HAP-1 (cell line): ENCODE results near the gene STON2.
A peak's percentile ranks its signal among the peaks of the same experiment; 100 is the strongest.
"Not testable (repeated sequence)": the region's sequence is repeated elsewhere in the genome, so short reads cannot be mapped to it uniquely, and the experiment has no call there.

ENCODE experiments used
- DNase-seq, 2 experiments: peaks; one replicate each; pipeline ENCODE4 v3.0.0-alpha.2; 2016 to 2020; ENCODE audit warnings: low spot score in 2 of 2
- H3K27me3 ChIP-seq: fragments of 250-450 bp; sonication (Bioruptor Pico); 2 replicates; pipeline ENCODE4 v1.5.1; 2020; ENCODE audit warnings: low read depth, mild to moderate bottlenecking, moderate library complexity
- H3K36me3 ChIP-seq: fragments of 250-450 bp; sonication (Bioruptor Pico); replicated peaks from 2 replicates; pipeline ENCODE4 v1.5.1; 2020; ENCODE audit warnings: mild to moderate bottlenecking
- H3K4me1 ChIP-seq: fragments of 250-450 bp; sonication (Bioruptor Pico); 2 replicates; pipeline ENCODE4 v1.5.1; 2020; ENCODE audit warnings: mild to moderate bottlenecking
- H3K4me3 ChIP-seq: fragments of 250-450 bp; sonication (Bioruptor Pico); 2 replicates; pipeline ENCODE4 v1.5.1; 2020; ENCODE audit warnings: mild to moderate bottlenecking, moderate library complexity
- H3K9me3 ChIP-seq: fragments of 250-450 bp; sonication (Bioruptor Pico); 2 replicates; pipeline ENCODE4 v1.5.1; 2020; ENCODE audit warnings: mild to moderate bottlenecking, moderate library complexity
- in situ Hi-C: fragments of 300-500 bp; cut with MboI; formaldehyde crosslinking; loops from 3 replicates; pipeline ENCODE4 v1.14.3; 2020; ENCODE audit warnings: low sequenced_read_pairs, inconsistent platforms, mixed read lengths

Gene STON2

DNA sequence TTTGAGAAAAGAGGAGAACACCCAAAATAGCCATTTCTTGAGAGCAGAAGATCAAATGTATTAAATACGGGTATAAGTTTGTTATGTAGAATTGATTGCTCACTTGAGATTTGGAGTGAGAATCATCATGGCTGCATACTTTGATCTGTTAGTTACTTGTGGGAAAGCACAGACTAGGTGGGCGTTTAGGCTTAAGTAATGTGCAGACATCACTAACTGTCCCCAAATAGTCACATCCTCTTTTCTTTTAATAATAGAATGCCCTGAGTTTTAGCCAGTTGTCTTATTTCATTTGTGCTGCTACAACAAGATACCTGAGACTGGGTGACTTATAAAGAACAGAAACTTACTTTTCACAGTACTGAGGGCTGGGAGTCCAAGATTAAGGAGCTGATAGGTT is 165.0 kb downstream of the STON2 start:
- in situ Hi-C loops: no loop called here
- Histone ChIP-seq H3K27me3 (no peaks in the 10 kb centered on the region), H3K9me3 (no peaks in the 10 kb centered on the region), H3K4me3 (no peak overlapping the region), H3K4me1 (peaks cover 5% of the 10 kb centered on the region; the same call in 1 of the 2 replicates), H3K36me3 (no peaks in the 10 kb centered on the region)
- DNase-seq: no peak

DNA sequence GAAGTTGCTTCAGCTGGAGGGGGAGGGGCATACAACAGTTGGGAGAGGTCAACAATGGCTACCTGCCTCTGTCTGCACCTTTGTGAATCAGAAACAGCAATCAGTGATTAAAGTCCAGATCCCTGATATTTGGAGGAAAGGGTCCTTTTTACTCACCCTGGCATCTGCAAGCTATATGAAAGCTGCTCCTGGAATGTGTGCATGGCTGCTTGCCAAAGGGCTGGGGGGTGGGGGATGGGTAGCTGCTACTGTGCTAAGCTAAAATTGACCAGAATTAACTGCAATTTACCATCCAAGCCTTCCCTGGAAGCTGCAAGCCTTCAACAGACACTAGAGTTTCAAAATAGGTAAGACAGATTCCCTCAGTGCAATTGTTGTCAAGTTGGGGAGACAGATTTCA is 165.8 kb downstream of the STON2 start:
- DNase-seq: peak in 1 of 2 experiments; percentile 11
- H3K4me3 ChIP-seq: no peak overlapping the region
- H3K9me3 ChIP-seq: no peaks in the 10 kb centered on the region
- peaks cover 5% of the 10 kb centered on the region; the same call in 1 of the 2 replicates for H3K4me1 ChIP-seq
- no peaks in the 10 kb centered on the region for H3K36me3 ChIP-seq
- in situ Hi-C loops: no loop called here
- H3K27me3 ChIP-seq: no peaks in the 10 kb centered on the region

DNA sequence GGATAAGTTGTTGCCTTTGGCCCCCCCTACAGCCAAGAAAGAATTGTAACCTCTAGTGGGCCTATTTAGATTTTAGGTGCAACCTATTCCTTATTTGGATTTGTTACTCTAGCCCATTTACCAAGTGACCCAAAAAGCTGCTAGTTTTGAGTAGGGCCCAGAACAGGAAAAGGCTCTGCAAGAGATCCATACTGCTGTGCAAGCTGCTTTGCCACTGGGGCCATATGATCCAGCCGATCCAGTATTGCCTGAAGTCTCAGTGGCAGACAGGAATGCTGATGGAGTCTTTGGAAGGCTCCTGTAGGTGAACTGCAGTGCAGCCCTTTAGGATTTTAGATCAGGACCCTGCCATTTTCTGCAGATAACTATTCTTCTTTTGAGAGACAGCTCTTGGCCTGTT is 166.5 kb downstream of the STON2 start:
- DNase-seq: no peak
- Histone ChIP-seq H3K9me3 (no peaks in the 10 kb centered on the region), H3K27me3 (no peaks in the 10 kb centered on the region), H3K4me1 (peaks cover 5% of the 10 kb centered on the region; the same call in 1 of the 2 replicates), H3K4me3 (no peak overlapping the region), H3K36me3 (no peaks in the 10 kb centered on the region)
- in situ Hi-C loops: no loop called here

DNA sequence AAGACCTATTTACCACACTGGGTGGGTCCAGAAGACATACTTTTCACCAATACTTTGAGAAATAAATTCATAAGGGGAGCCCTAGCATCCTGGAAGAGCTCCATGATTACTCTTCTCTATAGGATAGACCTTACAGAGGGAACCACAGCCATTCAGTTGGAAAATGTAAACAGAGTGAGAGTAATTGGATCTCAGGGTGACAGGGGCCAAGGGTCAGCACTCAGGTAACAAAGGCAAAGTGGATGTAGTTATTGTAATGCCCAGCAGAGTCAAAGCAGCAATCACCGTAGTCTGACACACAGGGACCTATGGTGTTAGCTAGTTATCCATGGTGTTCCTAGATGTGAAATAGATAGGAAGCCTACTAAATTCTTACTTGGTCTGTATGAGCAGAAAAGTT is 168.6 kb downstream of the STON2 start:
- no peak for DNase-seq
- no peaks in the 10 kb centered on the region for H3K9me3 ChIP-seq
- no peak overlapping the region for H3K4me3 ChIP-seq
- in situ Hi-C loops: no loop called here
- H3K4me1 ChIP-seq: peaks cover 5% of the 10 kb centered on the region; the same call in 1 of the 2 replicates
- no peaks in the 10 kb centered on the region for H3K36me3 ChIP-seq
- H3K27me3 ChIP-seq: no peaks in the 10 kb centered on the region

DNA sequence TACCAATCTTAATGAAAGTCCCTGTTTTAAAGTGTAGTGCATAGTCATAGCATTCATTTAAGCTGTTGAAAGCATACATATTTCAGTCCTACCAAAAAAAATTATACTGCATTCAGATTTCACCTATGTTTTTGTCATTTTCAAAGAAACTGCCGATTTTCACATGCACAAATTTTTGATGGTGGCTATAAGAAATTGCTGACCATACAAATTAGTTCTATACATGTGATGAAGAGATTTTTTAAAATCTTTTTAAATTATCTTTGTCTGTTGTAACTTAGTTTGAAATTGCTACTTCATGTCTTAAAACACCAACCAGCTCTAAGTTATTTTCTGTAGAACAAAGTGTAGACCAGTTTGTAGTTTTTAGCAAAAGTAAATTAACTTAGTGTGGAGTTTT is 175.9 kb downstream of the STON2 start:
- in situ Hi-C loops: no loop called here
- Histone ChIP-seq H3K4me1 (peaks cover 5% of the 10 kb centered on the region), H3K4me3 (no peak overlapping the region), H3K36me3 (no peaks in the 10 kb centered on the region), H3K27me3 (no peaks in the 10 kb centered on the region), H3K9me3 (no peaks in the 10 kb centered on the region)
- DNase-seq: no peak

DNA sequence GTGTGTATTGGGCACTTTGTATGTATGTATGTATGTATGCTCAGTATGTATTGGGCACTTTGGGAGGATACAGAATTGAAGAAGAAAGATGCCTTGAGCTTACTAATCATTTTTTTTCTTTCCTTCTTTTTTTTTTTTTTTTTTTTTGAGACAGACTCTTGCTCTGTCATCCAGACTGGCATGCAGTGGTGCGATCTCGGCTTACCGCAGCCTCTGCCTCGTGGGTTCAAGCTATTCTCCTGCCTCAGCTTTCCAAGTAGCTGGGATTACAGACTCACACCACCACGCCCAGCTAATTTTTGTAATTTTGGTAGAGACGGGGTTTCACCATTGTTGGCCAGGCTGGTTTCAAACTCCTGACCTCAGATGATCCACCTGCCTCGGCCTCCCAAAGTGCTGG is 176.3 kb downstream of the STON2 start:
- DNase-seq, H3K9me3 ChIP-seq, H3K36me3 ChIP-seq, H3K4me3 ChIP-seq, H3K4me1 ChIP-seq, H3K27me3 ChIP-seq, in situ Hi-C loops: not testable (repeated sequence)

DNA sequence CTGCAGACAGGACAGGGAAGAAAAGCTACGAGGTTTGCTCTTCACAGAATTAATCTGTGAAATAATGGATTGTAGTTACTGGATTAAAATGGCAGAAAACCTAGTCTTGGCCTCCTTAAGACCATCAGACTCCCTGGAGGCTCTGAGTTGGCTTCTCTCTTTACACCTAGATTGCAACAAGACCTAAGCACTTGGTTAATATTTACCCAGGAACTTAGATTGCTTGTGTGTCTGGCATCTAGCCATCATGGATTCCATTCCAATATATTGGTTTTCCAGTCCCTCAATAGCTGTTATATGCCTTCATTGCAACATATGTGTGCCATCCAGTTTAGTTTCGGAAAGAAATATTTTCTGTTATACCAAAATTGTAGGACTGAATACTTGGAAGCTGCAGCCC is 177.4 kb downstream of the STON2 start:
- H3K4me3 ChIP-seq: no peak overlapping the region
- H3K27me3 ChIP-seq: no peaks in the 10 kb centered on the region
- DNase-seq: no peak
- no peaks in the 10 kb centered on the region for H3K9me3 ChIP-seq
- H3K4me1 ChIP-seq: peaks cover 16% of the 10 kb centered on the region
- no peaks in the 10 kb centered on the region for H3K36me3 ChIP-seq
- in situ Hi-C loops: no loop called here

DNA sequence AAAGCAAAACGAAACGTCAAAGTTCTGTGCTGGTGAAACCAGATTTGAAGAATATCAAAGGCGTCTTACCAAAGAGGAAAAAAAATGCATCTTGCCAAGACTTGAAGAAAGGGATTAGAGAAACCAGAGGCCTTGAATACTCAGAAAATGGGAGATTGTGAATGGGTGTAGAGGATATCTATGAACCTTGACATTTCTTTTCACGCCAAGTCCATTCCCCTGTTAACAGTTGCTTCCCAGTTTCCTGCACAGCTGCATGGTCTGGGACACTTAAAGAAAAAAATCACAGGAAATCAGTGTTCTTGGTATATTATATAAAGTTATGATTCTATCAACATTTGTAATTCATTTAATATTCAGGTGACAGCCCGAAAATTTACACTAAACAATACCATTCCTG is 178.0 kb downstream of the STON2 start:
- Histone ChIP-seq H3K36me3 (no peaks in the 10 kb centered on the region), H3K4me1 (peaks cover 17% of the 10 kb centered on the region), H3K27me3 (no peaks in the 10 kb centered on the region), H3K4me3 (no peak overlapping the region), H3K9me3 (no peaks in the 10 kb centered on the region)
- no peak for DNase-seq
- in situ Hi-C loops: no loop called here

DNA sequence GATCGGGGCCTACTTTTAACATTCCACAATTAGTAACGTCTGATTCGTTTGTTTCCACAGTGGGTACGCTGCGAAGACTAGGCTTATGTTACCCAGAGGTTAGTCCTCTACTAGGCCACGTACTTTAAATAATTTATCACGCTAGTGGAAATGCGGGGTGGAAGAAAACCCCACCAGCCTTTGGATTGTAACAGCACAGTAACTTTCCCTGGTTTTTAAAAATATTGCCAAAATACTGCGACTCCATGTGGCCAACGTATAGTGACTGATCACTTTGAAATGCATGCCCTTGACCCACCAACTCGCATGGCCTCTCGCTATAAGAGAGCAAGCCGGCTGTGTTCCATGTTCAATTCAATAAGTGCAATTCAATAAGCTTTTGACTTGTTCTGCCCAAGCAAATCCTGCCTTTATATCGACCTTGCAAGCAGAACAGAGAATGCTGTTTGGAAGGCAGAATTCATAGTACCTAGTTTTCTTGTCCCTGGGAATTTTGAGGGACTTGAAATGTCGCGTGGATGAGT is 178.5 kb downstream of the STON2 start:
- Histone ChIP-seq H3K27me3 (no peaks in the 10 kb centered on the region), H3K4me1 (peaks cover 17% of the 10 kb centered on the region), H3K4me3 (peak overlapping the region; percentile 58), H3K9me3 (no peaks in the 10 kb centered on the region), H3K36me3 (no peaks in the 10 kb centered on the region)
- DNase-seq: no peak
- in situ Hi-C loops: no loop called here

DNA sequence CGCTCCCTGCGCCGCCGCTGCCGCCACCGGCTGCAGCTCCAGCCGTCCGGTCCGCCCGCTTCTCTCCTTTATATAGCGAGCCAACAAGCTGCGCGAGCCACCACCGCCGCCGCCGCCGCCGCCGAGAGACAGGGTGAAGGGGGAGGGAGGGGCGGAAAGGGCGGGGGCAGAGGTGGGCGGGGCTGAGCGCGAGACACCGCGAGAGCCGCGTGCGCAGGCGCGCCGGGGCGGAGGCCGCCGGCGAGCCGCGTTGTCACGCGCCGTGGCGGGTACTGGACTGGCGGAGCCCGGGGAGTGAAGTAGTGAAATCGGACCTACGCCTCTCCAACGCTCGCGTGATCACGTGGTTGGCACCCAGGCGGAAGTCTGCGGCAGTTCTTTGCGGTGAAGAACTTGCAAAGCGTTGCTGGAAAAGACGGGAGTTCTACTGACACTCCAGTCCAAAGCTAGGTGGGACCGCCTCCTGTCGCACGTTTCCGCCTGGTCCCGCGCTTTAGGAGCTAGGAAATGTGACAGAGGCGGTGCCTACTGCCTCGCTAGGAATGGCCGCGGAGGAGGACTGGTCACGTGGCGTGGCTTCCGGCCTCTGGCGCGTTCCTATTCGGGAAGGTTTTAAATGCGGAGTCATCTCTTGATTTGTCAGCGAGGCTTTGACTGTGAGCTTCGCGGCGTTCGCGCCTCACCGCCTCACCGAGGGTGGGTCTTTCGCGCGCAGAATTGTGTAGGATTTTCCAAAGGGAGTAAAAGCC is 179.1 kb downstream of the STON2 start, which contains the start of gene GTF2A1:
Gene GTF2A1 (minus strand): TSS at position 130 of the 749 bp plus-strand sequence. CDS start 441 bp downstream, outside the sequence.
- in situ Hi-C loops: no loop called here
- H3K9me3 ChIP-seq: no peaks in the 10 kb centered on the region

DNA sequence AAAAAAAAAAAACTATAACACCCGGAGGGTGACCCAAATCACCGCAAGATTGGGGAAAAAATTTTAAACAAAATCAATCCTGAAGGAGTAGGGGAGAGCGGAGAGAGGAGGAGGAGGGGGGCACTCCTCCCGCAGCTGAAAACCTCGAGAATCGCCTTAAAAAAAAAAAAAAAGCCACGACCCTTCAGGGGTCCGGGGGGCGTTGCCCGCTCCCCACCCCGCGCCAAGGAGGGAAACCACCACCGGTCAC is 179.6 kb downstream of the STON2 start:
- H3K36me3 ChIP-seq: peaks cover 10% of the 10 kb centered on the region
- H3K9me3 ChIP-seq: no peaks in the 10 kb centered on the region
- DNase-seq: no peak
- in situ Hi-C loops: no loop called here
- peak overlapping the region; percentile 58 for H3K4me3 ChIP-seq
- peaks cover 17% of the 10 kb centered on the region for H3K4me1 ChIP-seq
- H3K27me3 ChIP-seq: no peaks in the 10 kb centered on the region

More for the DNA sequence above, 179.1 kb downstream of the STON2 start, which contains the start of gene GTF2A1:
- peaks cover 5% of the 10 kb centered on the region for H3K36me3 ChIP-seq
- peak within 1 kb of the TSS; percentile 64 for H3K4me3 ChIP-seq
- no peaks in the 10 kb centered on the region for H3K27me3 ChIP-seq
- peaks cover 17% of the 10 kb centered on the region for H3K4me1 ChIP-seq
- peak; percentile 91 to 96 for DNase-seq

DNA sequence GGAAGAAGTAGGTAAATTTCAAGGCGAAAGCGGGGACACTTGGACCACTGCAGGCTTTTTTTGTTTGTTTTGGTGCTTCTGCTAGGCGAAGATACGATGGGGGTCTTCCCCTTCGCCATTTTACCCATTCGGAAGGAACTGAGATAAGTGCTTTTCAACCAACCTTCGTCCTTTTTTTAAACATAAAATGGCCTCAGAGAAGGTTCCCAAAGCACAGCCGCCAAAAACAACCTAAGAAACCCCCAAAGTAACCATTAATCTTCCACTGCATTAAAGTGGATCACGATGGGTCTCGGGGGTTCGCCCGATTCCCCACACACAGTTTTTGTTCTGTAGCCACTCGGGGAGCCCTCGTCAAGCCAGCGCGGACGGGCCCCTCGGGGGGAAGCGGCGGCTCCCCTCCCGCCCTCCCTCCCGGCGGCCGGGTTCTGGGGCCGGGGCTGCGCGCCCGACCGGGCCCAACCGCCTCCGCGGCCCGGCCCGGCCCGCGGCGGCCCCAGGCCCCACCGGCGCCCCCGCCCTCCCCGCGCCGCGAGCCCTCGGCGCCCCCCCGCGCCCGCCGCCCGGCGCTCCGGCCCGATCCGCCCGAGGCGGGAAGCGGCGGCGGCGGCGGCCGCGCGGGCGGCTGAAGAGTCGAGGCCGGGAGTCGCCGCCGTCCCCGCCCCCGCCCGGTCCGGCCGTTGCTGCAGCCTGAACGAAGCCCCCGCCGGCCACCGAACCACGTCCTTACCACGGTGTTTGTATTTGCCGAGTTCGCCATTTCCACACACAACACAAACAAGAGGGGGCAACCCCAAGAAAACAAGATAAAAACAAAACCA is 180.2 kb downstream of the STON2 start:
- in situ Hi-C loops: no loop called here
- H3K27me3 ChIP-seq: no peaks in the 10 kb centered on the region
- H3K9me3 ChIP-seq: no peaks in the 10 kb centered on the region
- DNase-seq: peak; percentile 27 to 57
- peaks cover 17% of the 10 kb centered on the region for H3K4me1 ChIP-seq
- peaks cover 15% of the 10 kb centered on the region for H3K36me3 ChIP-seq
- peak overlapping the region; percentile 64 for H3K4me3 ChIP-seq

DNA sequence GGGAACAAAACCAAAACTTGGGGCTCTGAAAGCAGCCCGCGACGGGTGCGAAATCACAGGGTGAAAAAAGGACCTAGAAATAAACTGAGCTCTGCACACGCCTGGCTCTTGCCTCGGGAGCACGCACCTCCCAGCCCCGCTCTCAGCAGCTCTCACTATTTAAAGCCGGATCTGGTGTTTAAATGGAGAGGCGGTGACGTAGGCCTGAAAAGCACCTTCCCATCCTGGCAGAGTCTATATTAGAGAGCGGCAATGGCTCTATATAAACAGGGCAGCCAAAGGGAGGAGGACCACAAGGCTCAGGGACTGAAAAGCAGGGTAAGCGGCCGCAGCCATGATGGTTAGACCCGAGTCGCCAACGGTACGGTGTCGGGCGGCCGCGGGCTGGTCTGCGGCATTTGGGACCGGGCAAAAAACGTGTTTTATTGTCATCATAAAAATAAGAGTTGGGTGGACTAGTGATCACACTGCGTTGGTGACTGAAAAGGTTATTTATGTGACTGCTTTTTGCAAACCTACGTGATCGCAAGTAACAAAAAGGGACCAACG is 180.8 kb downstream of the STON2 start:
- no peaks in the 10 kb centered on the region for H3K9me3 ChIP-seq
- peaks cover 18% of the 10 kb centered on the region for H3K36me3 ChIP-seq
- H3K27me3 ChIP-seq: no peaks in the 10 kb centered on the region
- peak overlapping the region; percentile 64 for H3K4me3 ChIP-seq
- in situ Hi-C loops: no loop called here
- peaks cover 17% of the 10 kb centered on the region for H3K4me1 ChIP-seq
- DNase-seq: peak; percentile 92 to 94

DNA sequence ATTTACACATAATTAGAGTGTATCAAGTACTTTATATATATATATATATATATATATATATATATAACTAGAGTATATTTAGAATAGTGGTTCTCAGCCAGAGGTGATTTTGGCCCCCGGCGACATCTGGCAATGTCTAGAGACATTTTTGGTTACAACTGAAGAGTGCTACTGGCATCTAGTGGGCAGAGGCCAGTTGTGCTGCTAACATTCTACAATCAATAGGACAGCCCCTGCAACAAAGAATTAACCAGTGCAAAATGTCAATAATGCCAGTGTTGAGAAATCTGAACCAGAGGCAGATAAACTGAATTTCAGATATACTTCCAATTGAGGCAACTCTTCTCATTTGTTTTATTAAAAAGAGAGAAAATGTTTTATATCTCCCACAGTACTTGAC is 188.3 kb downstream of the STON2 start:
- in situ Hi-C loops: no loop called here
- Histone ChIP-seq H3K4me1 (no peaks in the 10 kb centered on the region), H3K36me3 (peaks cover 48% of the 10 kb centered on the region), H3K27me3 (no peaks in the 10 kb centered on the region), H3K4me3 (no peak overlapping the region), H3K9me3 (no peaks in the 10 kb centered on the region)
- peak in 1 of 2 experiments; percentile 21 for DNase-seq
